Activated CD4-positive, alpha-beta T cell treated with anti-CD3 and anti-CD28 coated beads, Interleukin-2, amount 50 U/mL, for 1 hour (primary cell): Measurements from ENCODE around the gene MAP2K2.
A peak's percentile ranks its signal among the peaks of the same experiment; 100 is the strongest.
"Not testable (repeated sequence)": the region's sequence is repeated elsewhere in the genome, so short reads cannot be mapped to it uniquely, and the experiment has no call there.

Experiments used
- DNase-seq: peaks from one replicate; pipeline ENCODE4 v3.0.0-alpha.2; 2020

Gene MAP2K2

DNA sequence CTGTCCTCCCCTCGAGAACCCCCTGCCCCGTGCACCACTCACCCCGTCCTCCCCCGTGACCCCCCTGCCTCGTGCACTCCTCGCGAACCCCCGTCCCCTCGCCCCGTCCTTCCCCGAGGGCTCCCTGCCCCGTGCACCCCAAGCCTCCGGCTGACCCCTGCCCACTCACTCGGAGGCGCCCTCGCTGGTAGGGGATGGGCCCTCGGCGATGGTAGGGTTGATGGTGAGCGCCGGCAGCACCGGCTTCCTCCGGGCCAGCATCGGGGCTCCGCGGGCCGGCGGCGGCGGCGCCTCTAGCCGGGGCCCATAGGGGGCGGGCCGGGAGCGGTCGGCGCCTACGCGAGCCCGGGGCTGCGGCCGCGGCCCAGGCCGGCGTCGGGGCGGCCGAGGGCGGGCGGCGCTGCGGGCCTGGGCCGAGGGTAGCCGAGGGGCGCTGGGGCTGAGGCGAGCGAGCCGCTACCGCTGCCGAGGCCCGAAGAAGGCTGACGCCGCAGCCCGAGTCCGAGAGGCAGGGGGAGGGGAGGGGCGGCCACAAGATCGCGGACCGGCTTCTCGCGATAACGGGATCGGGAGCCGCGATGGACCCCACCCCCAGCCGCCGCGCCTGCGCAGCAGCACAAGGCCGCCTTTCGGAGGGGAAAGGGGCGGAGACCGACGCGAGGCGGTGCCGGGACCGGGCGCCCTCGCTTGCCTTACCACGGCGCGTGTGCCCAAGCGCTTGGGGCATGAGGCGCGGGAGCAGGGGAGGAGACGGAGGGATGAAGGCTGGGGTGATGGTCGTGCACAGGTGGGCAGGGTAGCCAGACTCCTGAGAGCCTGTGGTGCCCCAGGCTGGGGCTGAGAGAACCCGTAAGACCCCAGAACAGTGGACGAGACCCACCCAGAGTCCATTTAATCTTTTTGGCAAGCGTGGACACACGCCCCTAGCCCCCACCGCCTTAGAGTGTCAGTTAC is at the start of gene MAP2K2:
TSS of gene MAP2K2 (minus strand) at position 508 of the 954 bp plus-strand sequence. CDS start at position 261, 247 bp downstream.
- DNase-seq: peak; percentile 97

DNA sequence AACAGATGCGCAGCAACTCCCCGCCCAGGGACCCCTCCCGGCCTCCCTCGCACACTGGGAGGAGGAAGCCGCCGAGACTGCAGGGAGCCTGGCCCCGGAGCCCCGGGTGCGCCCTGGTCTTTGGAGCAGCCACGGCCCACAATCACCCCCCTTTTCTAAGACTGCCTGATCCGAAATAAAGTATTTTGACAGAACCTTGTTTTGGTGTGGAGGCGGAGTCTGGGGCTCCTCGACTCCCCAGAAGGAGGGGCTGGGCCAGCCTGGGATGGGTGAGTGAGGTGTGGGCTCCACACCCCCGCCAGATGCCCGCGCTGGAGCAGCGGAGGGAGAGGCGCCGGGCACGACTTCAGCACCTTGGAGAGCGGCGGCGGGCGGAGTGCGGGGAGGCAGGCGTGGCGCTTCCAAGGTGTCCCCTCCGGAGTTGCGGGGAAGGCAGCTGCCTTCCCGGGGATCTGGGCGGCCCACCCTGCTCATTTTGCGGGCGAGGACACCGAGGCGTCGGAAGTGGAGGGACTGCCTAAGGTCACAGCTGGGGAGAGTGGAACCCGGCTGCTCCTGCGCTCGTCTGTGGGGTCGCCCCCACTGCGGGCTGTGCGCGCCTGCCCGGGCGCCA is 49.0 kb upstream of the MAP2K2 start:
- DNase-seq: peak; percentile 70

DNA sequence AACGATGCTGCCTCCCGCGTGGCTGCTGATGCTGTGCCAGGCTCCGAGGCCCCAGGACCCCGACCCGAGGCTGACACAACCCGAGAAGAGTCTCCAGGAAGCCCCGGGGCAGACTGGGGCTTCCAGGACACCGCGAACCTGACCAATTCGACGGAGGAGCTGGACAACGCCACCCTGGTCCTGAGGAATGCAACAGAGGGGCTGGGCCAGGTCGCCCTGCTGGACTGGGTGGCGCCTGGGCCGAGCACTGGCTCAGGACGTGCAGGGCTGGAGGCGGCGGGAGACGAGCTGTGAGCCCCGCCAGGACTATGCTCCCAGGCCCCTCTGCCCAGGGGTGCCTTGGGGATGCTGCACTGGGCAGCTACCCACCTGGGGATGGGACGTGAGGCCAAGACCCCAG is 47.8 kb upstream of the MAP2K2 start:
- DNase-seq: no peak

DNA sequence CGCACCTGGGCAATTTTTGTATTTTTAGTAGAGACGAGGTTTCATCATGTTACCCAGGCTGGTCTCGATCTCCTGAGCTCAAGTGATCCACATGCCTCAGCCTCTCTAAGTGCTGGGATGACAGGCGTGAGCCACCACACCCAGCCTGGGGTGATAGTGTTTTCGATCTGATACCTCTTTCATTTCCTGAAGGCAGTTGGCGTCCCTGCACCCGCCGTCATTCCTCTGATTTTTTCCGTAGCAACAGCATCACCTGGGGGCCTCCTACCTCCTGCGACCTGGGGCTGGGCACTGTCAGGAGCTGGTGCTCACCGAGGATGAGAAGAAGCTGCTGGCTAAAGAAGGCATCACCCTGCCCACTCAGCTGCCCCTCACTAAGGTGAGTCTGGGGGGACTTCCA is 40.3 kb upstream of the MAP2K2 start:
- DNase-seq: no peak

DNA sequence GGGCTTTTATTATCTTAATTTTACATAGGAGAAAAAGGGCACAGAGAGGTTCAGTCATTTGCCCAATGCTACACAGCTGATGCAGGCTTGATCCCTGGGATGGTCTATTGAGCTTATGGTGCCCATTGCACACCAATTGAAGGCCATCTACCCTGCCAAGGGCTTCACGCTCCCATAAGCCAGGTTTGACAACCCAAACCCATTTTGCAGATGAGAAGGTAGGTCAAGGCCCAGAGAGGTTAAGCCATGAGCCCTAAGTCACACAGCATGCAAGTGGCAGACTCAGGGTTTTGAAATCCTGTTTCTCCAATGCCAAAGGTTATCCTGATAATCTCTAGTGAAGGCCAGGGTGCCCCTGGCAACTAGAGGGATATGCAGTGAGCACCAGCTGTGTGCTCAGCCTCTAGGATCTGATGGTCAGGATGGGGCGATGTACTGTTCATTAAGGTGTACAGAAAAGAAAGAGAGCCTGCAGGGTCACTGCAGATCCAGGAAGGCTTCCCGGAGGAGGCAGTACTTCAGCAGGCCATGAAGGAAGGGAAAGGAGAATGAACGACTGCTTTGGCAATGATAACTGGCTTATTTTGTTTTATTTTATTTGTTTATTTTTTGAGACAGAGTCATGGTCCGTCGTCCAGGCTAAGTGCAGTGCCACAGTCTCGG is 37.6 kb upstream of the MAP2K2 start:
- no peak for DNase-seq

DNA sequence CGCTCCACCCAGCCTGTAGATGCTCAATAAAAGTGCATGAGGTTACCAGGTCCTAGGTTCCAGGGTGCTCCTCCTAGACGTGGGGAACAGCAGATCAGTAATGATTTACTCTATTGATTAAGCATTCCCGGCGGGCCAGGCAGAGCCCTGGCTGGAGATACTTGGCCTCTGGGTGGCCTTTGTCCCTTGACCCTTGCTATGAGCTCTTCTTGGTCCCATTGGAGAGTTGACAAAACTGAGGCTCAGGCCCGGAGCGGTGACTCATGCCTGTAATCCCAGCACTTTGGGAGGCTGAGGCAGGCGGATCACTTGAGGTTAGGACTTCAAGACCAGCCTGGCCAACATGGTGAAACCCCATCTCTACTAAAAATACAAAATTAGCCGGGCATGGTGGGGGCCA is 34.0 kb upstream of the MAP2K2 start:
- not testable (repeated sequence) for DNase-seq

DNA sequence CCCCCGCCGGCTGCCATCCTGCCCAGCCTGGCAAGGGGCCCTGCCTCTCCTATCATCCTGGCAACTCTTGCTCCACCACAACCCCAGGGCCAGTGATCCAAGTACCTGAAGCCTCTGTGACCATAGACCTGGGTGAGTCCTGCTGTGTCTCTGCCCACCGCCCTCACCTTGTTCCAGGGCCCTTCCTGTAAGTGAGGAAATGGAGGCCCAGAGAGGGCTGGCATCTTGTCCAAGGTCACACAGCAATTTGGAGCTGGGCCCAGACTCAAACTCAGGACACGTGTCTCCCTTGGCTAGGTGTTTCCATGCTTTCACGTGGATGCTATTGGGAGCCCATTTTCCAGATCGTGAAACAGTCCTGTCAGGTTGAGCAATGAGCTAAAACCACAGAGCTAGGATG is 33.2 kb upstream of the MAP2K2 start:
- DNase-seq: no peak

DNA sequence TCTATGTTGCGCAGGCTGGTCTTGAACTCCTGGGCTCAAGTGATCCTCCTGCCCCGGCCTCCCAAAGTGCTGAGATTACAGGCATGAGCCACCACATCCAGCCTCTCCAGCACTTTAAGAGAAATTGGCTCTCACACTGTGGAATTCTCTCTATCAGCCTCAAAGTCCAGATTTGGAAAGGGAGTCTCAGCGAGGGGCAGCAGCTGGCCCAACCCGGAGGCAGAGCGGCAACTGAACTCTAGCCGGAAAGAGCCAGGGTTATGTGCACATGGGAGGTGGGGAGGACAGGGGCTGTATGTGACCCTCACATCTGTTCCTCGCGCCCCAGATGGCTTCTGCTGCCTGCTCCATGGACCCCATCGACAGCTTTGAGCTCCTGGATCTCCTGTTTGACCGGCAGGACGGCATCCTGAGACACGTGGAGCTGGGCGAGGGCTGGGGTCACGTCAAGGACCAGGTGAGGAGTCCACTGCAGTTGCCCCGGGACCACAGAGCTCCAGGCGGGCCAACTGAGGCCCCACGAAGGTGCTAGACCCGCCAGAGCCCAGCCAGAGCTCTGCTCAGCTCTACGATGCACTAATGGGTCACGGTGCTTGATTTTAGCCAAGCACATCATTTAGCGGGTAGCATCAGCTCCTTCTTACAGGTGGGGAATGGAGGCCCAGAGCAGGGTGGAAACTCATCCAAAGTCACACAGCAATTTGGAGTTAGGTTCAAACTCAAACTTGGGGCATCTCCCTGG is 30.8 kb upstream of the MAP2K2 start:
- no peak for DNase-seq

DNA sequence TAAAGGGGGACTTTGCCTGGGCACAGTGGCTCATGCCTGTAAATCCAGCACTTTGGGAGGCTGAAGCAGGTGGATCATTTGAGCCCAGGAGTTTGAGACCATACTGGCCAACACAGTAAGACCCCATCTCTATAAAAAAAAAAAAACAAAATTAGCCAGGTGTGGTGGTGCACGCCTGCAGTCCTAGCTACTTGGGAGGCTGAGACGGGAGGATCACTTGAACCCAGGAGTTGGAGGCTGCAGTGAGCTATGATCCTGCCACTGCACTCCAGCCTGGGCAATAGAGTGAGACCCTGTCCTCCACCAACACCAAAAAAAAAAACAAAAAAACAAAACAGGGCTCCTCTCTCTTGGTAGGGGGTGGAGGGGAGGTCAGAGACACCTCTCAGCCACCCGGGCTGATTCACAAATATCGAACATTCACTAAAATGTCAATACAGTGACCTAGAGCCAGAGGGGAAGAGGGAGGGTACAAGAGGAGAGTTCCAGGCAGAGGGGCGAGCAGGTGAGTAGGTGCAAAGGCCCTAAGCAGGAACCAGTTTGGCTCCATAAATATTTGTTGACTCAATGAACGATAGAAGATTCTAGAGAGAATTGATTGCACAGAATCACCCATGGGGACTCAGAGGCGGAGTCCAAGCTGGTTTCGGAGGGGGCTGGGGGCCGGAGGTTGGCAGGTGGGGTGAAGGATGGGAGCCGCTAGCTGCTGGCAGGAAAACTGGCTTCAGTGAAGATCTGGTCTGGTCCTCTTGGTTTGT is 28.5 kb upstream of the MAP2K2 start:
- no peak for DNase-seq

DNA sequence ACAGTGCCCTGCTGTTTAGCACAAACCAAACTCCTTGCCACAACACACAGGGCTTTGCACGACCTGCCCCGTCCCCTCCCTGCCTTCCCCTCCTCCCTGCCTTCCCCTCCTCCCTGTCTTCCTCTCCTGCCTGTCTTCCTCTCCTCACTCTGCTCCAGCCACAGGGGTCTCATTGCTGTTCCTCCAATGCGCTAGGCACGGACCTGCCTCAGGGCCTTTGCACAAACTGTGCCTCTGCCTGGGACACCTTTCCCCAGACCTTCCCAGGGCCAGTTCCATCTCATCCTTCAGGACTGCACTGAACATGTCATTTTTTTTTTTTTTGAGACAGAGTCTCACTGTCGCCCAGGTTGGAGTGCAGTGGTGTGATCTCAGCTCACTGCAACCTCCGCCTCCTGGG is 27.7 kb upstream of the MAP2K2 start:
- DNase-seq: no peak

DNA sequence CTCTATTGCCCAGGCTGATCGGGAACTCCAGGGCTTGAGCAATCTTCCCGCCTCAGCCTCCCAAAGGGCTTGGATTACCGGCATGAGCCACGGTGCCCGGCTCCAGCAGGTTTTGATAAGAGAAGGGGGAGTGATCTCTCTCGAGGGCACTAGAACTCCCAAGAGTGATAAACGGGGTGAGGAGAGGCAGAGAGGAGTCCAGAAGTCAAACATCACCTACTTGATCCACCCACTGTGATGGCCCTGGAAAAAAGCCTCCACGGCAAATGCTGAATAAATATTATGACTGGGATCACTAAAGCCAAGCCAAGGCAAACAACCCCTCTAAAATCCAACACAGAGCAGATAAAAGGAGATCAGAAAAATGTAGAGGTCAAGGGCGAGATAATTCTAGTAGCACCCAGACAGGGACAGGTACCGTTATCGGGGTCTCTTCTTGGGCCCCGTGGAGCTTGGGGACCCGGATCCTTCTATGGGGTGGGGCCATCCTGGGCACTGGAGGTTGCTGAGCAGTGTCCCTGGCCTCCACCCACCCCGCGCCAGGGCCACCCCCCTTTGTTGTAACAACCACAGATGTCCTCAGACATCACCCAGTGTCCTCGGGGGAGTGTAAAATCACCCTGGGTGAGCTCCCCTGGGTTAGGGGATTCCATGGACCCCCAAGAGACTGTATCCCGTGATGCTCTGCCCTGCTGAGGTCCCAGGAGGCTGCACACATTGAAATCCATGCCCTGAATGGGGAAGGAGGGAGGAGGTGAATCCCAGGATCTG is 25.8 kb upstream of the MAP2K2 start:
- DNase-seq: no peak

DNA sequence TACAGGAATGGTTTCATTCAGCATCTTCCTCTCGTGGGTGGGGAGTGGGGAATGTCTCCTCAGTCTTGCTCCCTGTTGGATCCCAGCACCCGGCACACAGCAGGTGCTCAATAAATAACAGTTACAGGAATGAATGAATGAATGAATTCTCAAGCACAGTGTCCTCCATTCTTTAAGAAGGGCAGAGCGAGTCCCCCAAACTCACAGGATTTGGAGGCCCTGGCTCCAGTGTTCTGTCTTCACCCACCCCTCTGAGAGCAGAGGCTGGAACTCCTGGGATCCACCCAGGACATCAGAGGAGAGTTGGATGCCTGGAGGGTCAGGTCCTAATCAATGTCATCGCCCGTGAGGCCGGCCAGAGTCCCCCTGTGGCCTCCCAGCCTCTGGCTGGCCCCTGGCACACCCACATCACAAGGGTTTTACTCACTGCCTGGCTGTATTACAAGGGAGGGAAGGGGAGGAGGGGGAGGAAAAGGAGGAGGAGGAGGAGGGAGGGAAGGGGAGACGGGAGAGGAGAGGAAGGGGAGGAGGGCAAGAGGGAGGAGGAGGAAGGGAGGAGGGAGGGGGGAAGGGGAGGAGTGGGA is 20.8 kb upstream of the MAP2K2 start:
- DNase-seq: no peak

DNA sequence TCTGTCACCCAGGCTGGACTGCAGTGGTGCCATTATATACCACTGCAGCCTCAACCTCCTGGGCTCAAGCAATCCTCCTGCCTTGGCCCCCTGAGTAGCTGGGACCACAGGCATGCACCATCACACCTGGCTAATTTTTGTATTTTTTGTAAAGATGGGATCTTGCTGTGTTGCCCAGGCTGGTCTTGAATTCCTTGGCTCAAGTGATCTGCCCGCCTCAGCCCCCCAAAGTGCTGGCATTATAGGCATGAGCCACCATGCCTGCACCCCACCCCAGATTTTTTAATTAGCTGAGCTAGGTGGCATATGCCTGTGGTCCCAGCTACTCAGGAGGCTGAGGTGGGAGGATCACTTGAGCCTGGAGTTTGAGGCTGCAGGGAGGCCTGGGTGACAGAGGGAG is 19.0 kb upstream of the MAP2K2 start:
- not testable (repeated sequence) for DNase-seq

DNA sequence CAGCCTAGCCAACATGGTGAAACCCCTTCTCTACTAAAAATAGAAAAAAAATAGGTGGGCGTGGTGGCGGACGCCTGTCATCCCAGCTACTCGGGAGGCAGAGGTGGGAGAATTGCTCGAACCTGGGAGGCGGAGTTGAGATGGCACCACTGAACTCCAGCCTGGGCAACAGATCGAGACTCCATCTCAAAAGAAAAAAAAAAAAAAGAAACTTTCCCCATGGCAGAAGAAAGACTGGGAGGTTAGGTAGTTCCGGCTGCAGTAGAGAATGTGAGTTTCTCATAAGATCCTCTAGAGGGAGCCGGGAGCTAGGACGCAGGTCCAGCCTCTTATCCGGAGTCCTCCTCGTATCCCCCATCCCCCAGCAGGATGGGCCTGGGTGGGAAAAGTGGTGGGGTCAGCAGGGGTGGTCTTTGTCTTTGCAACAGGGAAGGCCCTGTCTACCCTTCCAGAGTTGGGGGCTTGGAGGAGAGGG is 16.4 kb upstream of the MAP2K2 start:
- no peak for DNase-seq

DNA sequence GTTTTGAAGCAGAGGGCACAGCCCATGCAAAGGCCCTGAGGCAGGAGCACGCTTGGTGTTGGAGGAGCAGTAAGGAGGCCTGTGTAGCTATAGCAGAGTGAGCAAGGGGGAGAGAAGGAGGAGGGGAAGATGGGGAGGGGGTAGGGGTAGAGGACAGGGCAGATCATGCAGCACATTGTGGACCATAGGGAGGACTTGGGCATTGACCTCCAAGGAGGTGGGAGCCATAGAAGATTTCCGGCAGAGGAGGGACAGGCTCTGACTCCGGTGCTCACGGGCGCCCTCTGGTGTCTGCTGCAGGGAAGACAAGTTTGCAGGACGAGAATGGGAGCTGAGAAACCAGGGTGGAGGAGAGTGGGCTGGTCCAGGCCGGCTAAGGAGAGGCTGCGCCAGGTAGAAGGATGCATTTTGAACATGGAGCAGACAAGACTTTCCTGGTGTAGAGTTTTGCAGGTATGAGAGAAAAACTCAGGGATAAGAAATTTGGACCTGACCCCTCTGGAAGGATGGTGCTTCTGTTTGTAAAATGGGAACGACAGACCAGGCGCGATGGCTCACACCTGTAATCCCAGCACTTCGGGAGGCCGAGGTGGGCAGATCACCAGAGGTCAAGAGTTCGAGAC is 15.8 kb upstream of the MAP2K2 start:
- DNase-seq: peak; percentile 90

DNA sequence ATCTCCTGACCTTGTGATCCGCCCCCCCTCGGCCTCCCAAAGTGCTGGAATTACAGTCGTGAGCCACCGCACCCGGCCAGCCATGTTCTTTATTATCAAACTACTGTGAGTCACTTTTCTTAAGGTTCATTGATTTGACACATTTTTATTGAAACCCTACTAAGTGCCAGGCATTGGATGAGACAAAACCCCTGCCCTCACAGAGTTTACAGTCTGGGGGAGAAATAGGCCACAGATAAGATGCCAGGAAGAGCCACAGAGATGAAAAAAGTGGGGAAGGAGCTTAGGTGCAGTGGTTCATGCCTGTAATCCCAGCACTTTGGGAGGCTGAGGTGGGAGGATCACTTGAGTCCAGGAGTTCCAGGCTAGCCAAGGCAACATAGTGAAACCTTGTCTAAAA is 14.5 kb upstream of the MAP2K2 start:
- DNase-seq: no peak

DNA sequence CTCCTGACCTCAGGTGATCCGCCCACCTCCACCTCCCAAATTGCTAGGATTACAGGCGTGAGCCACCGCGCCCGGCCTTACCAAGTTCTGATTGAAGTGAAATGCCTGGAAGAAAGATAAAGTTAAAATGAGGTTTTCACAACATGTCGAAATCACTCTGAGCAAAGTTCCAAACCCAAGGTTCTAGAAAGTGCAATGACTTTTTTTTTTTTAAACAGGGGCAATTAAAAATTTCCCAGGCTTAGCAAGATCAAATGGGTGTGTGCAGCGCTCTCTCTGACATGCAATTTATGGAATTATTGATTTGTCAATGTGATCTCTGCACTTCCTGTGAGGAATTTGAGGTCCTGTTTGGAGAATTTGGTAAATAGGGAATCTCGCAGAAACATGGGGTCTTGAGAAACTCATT is 12.8 kb upstream of the MAP2K2 start:
- DNase-seq: no peak

DNA sequence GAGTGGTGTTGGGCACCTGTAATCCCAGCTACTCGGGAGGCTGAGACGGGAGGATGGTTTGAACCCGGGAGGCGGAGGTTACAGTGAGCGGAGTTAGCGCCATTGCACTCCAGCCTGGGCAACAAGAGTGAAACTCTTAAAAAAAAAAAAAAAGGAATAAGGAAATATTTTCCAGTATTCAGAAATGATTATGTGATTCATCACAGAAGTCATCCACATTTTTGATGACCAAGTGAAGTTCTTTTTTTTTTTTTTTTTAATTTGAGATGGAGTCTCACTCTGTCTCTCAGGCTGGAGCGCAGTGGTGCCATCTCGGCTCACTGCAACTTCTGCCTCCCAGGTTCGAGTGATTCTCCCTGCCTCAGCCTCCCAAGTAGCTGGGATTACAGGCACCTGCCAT is 11.5 kb upstream of the MAP2K2 start:
- not testable (repeated sequence) for DNase-seq

DNA sequence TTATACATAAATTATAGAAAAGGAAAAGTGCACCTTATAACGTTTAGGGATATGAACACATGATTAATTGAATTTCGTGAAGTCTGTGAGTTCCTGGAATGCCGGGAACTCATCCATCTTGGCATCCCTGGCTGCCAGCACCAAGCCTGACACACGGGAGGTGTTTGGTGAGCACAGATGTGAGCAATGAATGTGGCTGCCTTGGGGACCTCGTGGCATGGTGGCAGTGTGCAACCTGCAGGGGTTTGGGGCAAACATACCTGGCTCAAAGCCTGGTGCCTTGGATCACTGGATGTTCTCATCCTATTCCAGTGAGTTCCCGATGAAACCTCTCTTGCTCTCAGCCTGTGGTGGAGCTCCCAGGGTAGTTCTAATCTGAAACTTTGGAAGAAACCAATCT is 10.4 kb upstream of the MAP2K2 start:
- no peak for DNase-seq

DNA sequence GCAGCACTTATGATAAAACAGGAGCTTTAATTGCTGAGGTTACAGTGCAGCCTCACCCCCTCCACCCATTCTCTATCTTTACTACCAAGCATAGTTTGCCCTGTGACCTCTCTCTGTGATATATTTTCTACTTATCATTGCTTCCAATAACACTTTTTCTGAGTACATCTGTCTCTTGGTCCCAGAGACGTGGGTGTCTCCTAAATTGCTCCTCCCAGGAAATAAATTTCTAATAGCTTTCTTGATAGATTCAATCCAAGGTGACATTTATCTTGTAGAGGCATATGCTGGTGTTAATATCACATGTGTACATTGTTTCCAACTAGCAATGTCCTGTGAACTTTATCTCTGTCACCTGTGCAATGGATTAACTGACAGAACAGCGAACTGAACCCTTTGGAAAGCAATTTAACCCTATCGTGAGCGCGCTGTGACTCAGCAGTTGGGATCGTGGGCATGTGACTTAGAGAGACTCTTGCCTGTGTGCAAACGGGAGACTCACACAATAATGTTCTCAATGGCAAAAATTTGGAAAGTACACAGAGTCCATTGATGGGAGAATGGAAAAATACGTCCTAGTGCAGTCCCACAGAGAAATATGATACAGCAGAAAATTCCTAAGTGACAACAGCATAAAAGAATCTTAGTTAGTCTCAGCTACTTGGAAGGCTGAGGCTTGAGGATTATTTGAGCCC is 7.0 kb upstream of the MAP2K2 start:
- DNase-seq: no peak
